Neural progenitor cell (in vitro differentiated cells): ENCODE data around the gene TOMM40L.

ENCODE experiments used
- EZH2 ChIP-seq: fragments of 200-600 bp; sonication (generic); IDR thresholded peaks from 2 replicates; pipeline ENCODE4 v1.6.1; 2017; ENCODE audit warnings: antibody characterized with exemption, mild to moderate bottlenecking, moderate library complexity
- EZH2phosphoT487 ChIP-seq: fragments of 200-600 bp; sonication (generic); IDR thresholded peaks from 2 replicates; pipeline ENCODE4 v1.6.1; 2017; ENCODE audit warnings: antibody characterized with exemption
- TF ChIP-seq, protein P1 (sequence below): fragments of 200-600 bp; sonication (generic); IDR thresholded peaks from 2 replicates; pipeline ENCODE4 v1.5.1; 2017; ENCODE audit warnings: antibody characterized with exemption, mild to moderate bottlenecking

DNA sequence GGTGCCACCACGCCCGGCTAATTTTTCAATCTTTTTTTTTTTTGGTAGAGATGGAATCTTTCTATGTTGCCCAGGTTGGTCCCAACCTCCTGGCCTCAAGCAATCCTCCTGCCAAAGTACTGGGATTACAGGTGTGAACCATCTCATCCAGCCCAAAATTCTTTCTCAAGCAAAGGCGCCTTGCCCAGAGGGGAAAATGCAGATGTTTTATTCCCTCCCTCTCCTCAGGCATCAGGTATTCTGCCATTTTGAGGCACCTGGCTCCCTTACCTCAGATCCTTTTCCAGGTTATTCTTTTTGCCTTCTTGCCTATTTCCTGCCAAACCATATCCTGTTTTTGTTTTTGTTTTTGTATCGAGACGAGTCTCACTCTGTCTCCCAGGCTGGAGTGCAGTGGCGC is 37.5 kb upstream of the TOMM40L start:
- TF ChIP-seq, protein P1, sequence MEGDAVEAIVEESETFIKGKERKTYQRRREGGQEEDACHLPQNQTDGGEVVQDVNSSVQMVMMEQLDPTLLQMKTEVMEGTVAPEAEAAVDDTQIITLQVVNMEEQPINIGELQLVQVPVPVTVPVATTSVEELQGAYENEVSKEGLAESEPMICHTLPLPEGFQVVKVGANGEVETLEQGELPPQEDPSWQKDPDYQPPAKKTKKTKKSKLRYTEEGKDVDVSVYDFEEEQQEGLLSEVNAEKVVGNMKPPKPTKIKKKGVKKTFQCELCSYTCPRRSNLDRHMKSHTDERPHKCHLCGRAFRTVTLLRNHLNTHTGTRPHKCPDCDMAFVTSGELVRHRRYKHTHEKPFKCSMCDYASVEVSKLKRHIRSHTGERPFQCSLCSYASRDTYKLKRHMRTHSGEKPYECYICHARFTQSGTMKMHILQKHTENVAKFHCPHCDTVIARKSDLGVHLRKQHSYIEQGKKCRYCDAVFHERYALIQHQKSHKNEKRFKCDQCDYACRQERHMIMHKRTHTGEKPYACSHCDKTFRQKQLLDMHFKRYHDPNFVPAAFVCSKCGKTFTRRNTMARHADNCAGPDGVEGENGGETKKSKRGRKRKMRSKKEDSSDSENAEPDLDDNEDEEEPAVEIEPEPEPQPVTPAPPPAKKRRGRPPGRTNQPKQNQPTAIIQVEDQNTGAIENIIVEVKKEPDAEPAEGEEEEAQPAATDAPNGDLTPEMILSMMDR, result no peak
- TF ChIP-seq EZH2 (no peak), EZH2phosphoT487 (no peak)
